ENCODE results near the gene CALHM4. TPM values are rescaled to one million over a fixed set of nuclear protein-coding genes. Genes with fewer than 3 reads are reported as not detected.

The CALHM4 gene
- total and polyA plus RNA-seq, 2 of the 4 experiments (the other 2 are of a cell fraction), result 0.07 TPM; not detected in 1

DNA sequence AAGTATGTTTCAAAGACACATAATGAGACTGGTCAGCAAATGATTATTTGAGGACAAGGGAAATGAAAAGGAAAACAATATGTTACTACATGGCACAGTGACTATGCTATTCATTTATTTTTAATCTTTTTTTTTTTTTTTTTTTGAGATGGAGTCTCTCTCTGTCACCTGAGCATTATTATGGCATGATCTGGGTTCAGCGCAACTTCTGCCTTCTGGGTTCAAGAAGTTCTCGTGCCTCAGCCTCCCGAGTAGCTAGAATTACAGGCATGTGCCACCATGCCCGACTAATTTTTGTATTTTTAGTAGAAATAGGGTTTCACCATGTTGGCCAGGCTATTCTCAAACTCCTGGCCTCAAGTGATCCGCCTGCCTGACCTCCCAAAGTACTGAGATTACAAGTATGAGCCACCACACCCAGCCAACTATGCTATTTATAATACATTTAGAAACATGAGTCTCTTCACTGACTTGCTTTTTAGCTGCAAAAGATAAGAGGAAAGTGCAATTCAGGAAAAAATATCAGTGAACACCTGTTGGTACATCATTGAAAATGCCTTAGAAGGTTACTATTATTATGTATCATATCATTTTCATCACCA, 3.4 kb downstream of the CALHM4 start:
- Histone ChIP-seq H3K27me3 (ENCODE audit: control insufficient read depth, insufficient read depth, low read length) (no peaks in the 10 kb centered on the region), H4K8ac (ENCODE audit: low read depth in 2 of 2, low read length in 2 of 2) (peak overlapping the region; percentile 94 to 96; a peak in 3 of 4 replicates), H3K23ac (ENCODE audit: low read depth, low read length) (peak overlapping the region; percentile 25; the same call in 1 of the 2 replicates), H3K4me1 (ENCODE audit: control insufficient read depth, insufficient read depth, low read length) (peaks cover 9% of the 10 kb centered on the region), H3K18ac (ENCODE audit: low read depth, low read length) (peak overlapping the region; percentile 6), H3K56ac (ENCODE audit: extremely low read depth, insufficient read depth, low read length) (no peak overlapping the region), H3K9me1 (ENCODE audit: insufficient read depth, low read length) (no peaks in the 10 kb centered on the region), H4K20me1 (ENCODE audit: insufficient read depth, low read length) (no peaks in the 10 kb centered on the region), H3K9me3 (ENCODE audit: control insufficient read depth, insufficient read depth, low read length) (no peaks in the 10 kb centered on the region), H2BK15ac (ENCODE audit: low read depth, low read length) (peak overlapping the region; percentile 98; the same call in 2 of the 3 replicates), H3K4me2 (ENCODE audit: low read depth, low read length) (no peak overlapping the region), H2AK5ac (ENCODE audit: low read depth, low read length) (peak overlapping the region; percentile 58; the same call in 1 of the 2 replicates), H2BK20ac (ENCODE audit: low read depth, low read length) (peak overlapping the region; percentile 23; the same call in 1 of the 2 replicates), H3K4ac (ENCODE audit: low read depth, low read length) (peak overlapping the region; percentile 96; the same call in 1 of the 2 replicates), H3K9ac (ENCODE audit: low read depth, low read length) (no peak overlapping the region), H2AFZ (replicated peaks; ENCODE audit: low read length, poor library complexity) (no peak overlapping the region), H2AK9ac (replicated peaks; ENCODE audit: low read depth, low read length, poor library complexity) (no peak overlapping the region), H2BK5ac (ENCODE audit: low read depth, low read length, poor library complexity, severe bottlenecking) (peak overlapping the region; percentile 99), H3K27ac (ENCODE audit: insufficient read depth, low read length) (peak overlapping the region; percentile 56), H4K91ac (ENCODE audit: insufficient read depth, low read depth, low read length) (peak overlapping the region; percentile 49; the same call in 1 of the 2 replicates), H3K14ac (replicated peaks; ENCODE audit: low read depth, low read length) (peak overlapping the region; percentile 34; the same call in 1 of the 2 replicates), H3K79me1 (ENCODE audit: low read depth in 1 of 2, low read length in 2 of 2) (no peaks in the 10 kb centered on the region), H4K5ac (ENCODE audit: low read depth, low read length) (no peak overlapping the region), H2BK120ac (ENCODE audit: low read depth, low read length) (peak overlapping the region; percentile 98), H3K36me3 (ENCODE audit: control insufficient read depth, insufficient read depth, low read length) (no peaks in the 10 kb centered on the region), H3K4me3 (ENCODE audit: insufficient read depth, low read depth, low read length) (no peak overlapping the region)
- ATAC-seq (ENCODE audit: low read depth), result no peak
- no TSS peak for BruUV-seq (replicated peaks)
- CTCF ChIA-PET, result interaction anchor here (2.3 kb wide), 1 partner anchor 288 kb away, joined by 11 read pairs; no protein-coding TSS in a partner anchor
- WGBS, 2 experiments (ENCODE audit: extremely low coverage in 2 of 2, insufficient read length in 1 of 2), result no CpG with 5 or more reads among the region's 5 CpGs
- dilution Hi-C loops (cut with HindIII; ENCODE audit: low sequenced_read_pairs, unreplicated experiment), result no loop called here
- POLR2A ChIA-PET (ENCODE audit: unreplicated experiment), result no interaction called here
- in situ Hi-C loops (cut with MboI; ENCODE audit: low sequenced_read_pairs), result no loop called here
- TF ChIP-seq FOS (IDR thresholded peaks at IDR 0.05; ENCODE audit: low read depth, low read length) (no peak), RCOR1 (IDR thresholded peaks at IDR 0.05; ENCODE audit: insufficient replicate concordance, low read length) (no peak), SMC3 (IDR thresholded peaks at IDR 0.05; ENCODE audit: low read depth, low read length) (no peak), MAZ (IDR thresholded peaks at IDR 0.05; ENCODE audit: borderline replicate concordance, low read depth, low read length) (no peak), CEBPB (IDR thresholded peaks at IDR 0.05; ENCODE audit: low read depth, low read length) (no peak), RFX5 (IDR thresholded peaks at IDR 0.05; ENCODE audit: low read depth, low read length) (no peak)
- TF ChIP-seq, protein P1, sequence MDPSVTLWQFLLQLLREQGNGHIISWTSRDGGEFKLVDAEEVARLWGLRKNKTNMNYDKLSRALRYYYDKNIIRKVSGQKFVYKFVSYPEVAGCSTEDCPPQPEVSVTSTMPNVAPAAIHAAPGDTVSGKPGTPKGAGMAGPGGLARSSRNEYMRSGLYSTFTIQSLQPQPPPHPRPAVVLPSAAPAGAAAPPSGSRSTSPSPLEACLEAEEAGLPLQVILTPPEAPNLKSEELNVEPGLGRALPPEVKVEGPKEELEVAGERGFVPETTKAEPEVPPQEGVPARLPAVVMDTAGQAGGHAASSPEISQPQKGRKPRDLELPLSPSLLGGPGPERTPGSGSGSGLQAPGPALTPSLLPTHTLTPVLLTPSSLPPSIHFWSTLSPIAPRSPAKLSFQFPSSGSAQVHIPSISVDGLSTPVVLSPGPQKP (IDR thresholded peaks at IDR 0.05; ENCODE audit: borderline replicate concordance, low read depth, low read length), result no peak
- TF ChIP-seq, protein P2, sequence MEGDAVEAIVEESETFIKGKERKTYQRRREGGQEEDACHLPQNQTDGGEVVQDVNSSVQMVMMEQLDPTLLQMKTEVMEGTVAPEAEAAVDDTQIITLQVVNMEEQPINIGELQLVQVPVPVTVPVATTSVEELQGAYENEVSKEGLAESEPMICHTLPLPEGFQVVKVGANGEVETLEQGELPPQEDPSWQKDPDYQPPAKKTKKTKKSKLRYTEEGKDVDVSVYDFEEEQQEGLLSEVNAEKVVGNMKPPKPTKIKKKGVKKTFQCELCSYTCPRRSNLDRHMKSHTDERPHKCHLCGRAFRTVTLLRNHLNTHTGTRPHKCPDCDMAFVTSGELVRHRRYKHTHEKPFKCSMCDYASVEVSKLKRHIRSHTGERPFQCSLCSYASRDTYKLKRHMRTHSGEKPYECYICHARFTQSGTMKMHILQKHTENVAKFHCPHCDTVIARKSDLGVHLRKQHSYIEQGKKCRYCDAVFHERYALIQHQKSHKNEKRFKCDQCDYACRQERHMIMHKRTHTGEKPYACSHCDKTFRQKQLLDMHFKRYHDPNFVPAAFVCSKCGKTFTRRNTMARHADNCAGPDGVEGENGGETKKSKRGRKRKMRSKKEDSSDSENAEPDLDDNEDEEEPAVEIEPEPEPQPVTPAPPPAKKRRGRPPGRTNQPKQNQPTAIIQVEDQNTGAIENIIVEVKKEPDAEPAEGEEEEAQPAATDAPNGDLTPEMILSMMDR (conservative IDR thresholded peaks at IDR 0.05; ENCODE audit: low read depth, low read length), result no peak
- intact Hi-C loops (cut with micrococcal nuclease), result no loop called here
- no peak for DNase-seq
